GM12864 (cell line): ENCODE results near the gene KIAA1671.

Source experiments
- DNase-seq: peaks from one replicate; pipeline ENCODE4 v3.0.0-alpha.2; 2011; ENCODE audit warnings: low read depth
- H3K4me3 ChIP-seq: 2 replicates; pipeline ENCODE4 v1.5.1; 2011; ENCODE audit warnings: mild to moderate bottlenecking, low read depth, low read length, control low read depth
- CTCF ChIP-seq: IDR thresholded peaks from 2 replicates; pipeline ENCODE4 v1.5.1; 2011; ENCODE audit warnings: low read depth, mild to moderate bottlenecking, moderate library complexity, low read length, control low read depth, inconsistent platforms; ENCODE audit errors: missing control alignments

Gene KIAA1671

DNA sequence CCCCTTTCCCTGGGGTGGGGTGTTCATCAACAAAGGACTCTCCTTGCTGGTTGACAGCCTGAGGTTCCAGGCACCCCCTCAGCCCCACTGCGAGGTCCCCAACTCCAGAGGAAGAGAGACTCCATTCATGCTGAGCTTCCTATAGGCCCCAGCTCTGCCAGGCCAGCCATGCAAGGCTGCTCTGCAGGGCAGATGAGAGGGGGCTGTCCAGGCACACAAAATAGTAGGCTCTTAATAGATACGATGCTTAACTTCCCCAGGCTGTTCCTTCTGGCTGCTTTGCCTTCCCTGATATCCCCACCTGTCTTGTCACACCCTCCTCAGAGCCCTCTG lies 202.1 kb downstream of the KIAA1671 start:
- DNase-seq, result no peak
- H3K4me3 ChIP-seq, result no peak overlapping the region
- no peak for TF ChIP-seq CTCF

DNA sequence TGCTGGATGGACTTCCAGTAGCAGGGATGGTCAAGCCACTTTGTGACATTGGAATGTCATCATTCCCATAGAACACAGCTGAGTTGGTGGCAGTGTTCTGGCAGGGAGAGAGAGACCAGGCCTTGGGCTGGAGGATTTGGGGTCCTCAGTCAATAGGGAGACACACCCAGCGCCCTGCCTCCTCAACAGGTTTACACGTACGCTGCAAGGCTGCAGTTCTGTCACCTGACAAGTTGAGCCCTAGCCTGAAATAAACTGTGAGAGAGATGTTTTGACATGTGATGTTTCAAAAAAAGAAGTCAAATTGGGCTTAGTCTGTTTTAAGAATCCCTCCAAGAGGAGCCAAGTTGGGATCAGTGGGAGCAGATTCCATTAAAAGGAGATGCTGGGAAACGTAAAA lies 204.2 kb downstream of the KIAA1671 start:
- no peak for DNase-seq
- no peak overlapping the region for H3K4me3 ChIP-seq
- no peak for TF ChIP-seq CTCF

- no peak overlapping the region for H3K4me3 ChIP-seq
- no peak for TF ChIP-seq CTCF
- DNase-seq, result no peak
Measured at GRCh38 chr22:25159028-25159427, 206.5 kb downstream of the KIAA1671 start.

- TF ChIP-seq CTCF, result no peak
- H3K4me3 ChIP-seq, result no peak overlapping the region
- no peak for DNase-seq
Measured at GRCh38 chr22:25160120-25160996, 207.8 kb downstream of the KIAA1671 start.

- no peak overlapping the region for H3K4me3 ChIP-seq
- TF ChIP-seq CTCF, result no peak
- no peak for DNase-seq
Measured at GRCh38 chr22:25161017-25161915, 208.8 kb downstream of the KIAA1671 start.

DNA sequence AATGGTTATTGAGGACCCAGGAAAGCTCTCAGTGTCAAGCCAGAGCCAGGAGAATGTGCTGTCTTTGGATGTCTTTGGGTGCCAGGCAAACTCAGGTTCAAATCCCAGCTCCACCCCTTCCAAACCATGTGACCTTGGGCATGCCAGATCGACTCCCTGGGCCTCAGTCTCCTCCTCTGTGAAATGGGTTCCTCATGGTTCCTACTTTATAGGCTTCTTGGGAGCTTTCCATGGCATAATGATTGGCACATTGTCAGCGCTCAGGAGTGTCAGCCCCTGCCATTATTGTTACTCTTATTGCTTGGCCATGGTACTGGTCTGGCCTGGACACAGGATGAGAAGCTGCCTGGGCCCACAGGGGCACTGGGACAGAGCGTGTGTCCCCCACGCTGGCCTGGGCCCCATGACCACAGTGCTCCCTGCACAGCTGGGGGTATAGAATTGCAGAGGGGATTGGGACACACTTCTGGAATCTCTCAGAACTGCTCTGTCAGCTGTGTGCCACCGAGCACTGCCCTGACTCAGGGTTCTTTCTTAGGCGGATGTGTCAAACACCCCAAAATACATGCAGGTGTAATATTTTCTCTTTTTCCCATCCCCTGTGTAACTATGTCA lies 209.5 kb downstream of the KIAA1671 start:
- no peak overlapping the region for H3K4me3 ChIP-seq
- DNase-seq, result no peak
- TF ChIP-seq CTCF, result no peak
